Central memory CD8-positive, alpha-beta T cell (primary cell): ENCODE measurements around the gene CFAP100.
A peak's percentile ranks its signal among the peaks of the same experiment; 100 is the strongest.

Experiments used
- ATAC-seq: fragments of 150-1000 bp; cut with Tn5 transposase; replicated peaks from 2 replicates; pipeline ENCODE4 v1.10.0; 2022; ENCODE audit warnings: mild to moderate bottlenecking, moderate FRiP score, moderate number of reproducible peaks; ENCODE audit not compliant: poor library complexity, severe bottlenecking; ENCODE audit errors: extremely low read depth
- DNase-seq, 2 donors: peaks; one replicate each; pipeline ENCODE4 v3.0.0; 2021; ENCODE audit warnings: low spot score in 2 of 2
- H3K27ac Mint-ChIP-seq: one replicate; pipeline ENCODE4 v1.8.0; 2022; ENCODE audit warnings: low read depth, mild to moderate bottlenecking, moderate library complexity, mixed read lengths
- H3K27me3 Mint-ChIP-seq: one replicate; pipeline ENCODE4 v1.8.0; 2022; ENCODE audit warnings: mixed read lengths
- H3K36me3 Mint-ChIP-seq: one replicate; pipeline ENCODE4 v1.8.0; 2022; ENCODE audit warnings: mild to moderate bottlenecking, moderate library complexity, mixed read lengths; ENCODE audit not compliant: insufficient read depth
- H3K4me1 Mint-ChIP-seq: one replicate; pipeline ENCODE4 v1.8.0; 2022; ENCODE audit warnings: mixed read lengths
- H3K4me3 Mint-ChIP-seq: one replicate; pipeline ENCODE4 v1.8.0; 2022; ENCODE audit warnings: mild to moderate bottlenecking, moderate library complexity, mixed read lengths
- H3K9me3 Mint-ChIP-seq: one replicate; pipeline ENCODE4 v1.8.0; 2022; ENCODE audit warnings: mixed read lengths

Gene CFAP100

GRCh38 chr3:126475413-126476114, 80.9 kb downstream of the CFAP100 start, which contains the start of gene ZXDC:
TSS of gene ZXDC (minus strand) at chr3:126475891. CDS start at chr3:126475865, 26 bp downstream.
- DNase-seq (peak; percentile 74 to 85), ATAC-seq (peak; percentile 80)
- Mint-ChIP-seq H3K4me1 (peaks cover 38% of the 10 kb centered on the region), H3K9me3 (no peaks in the 10 kb centered on the region), H3K27me3 (no peaks in the 10 kb centered on the region), H3K4me3 (peak within 1 kb of the TSS; percentile 79), H3K36me3 (peaks cover 22% of the 10 kb centered on the region), H3K27ac (peak within 1 kb of the TSS; percentile 81)

- H3K4me1 Mint-ChIP-seq = peaks cover 38% of the 10 kb centered on the region
- H3K9me3 Mint-ChIP-seq = no peaks in the 10 kb centered on the region
- peak overlapping the region; percentile 77 for H3K27ac Mint-ChIP-seq
- DNase-seq (peak in 1 of 2 donors; percentile 44), ATAC-seq (peak; percentile 27)
- no peaks in the 10 kb centered on the region for H3K27me3 Mint-ChIP-seq
- peak overlapping the region; percentile 79 for H3K4me3 Mint-ChIP-seq
- H3K36me3 Mint-ChIP-seq = peaks cover 14% of the 10 kb centered on the region
Measured at GRCh38 chr3:126476166-126477060, 81.7 kb downstream of the CFAP100 start.

GRCh38 chr3:126477061-126477380, 82.3 kb downstream of the CFAP100 start:
- ATAC-seq (no peak), DNase-seq (no peak)
- Mint-ChIP-seq H3K4me3 (peak overlapping the region; percentile 79), H3K27ac (peak overlapping the region; percentile 77), H3K9me3 (no peaks in the 10 kb centered on the region), H3K4me1 (peaks cover 37% of the 10 kb centered on the region), H3K36me3 (peaks cover 14% of the 10 kb centered on the region), H3K27me3 (no peaks in the 10 kb centered on the region)

GRCh38 chr3:126478581-126479310, 84.0 kb downstream of the CFAP100 start:
- Mint-ChIP-seq H3K27me3 (no peaks in the 10 kb centered on the region), H3K27ac (no peak overlapping the region), H3K4me3 (no peak overlapping the region), H3K9me3 (no peaks in the 10 kb centered on the region), H3K36me3 (peaks cover 10% of the 10 kb centered on the region), H3K4me1 (peaks cover 20% of the 10 kb centered on the region)
- no peak for DNase-seq
- no peak for ATAC-seq

GRCh38 chr3:126479642-126480041, 84.9 kb downstream of the CFAP100 start:
- no peak for DNase-seq
- Mint-ChIP-seq H3K27me3 (no peaks in the 10 kb centered on the region), H3K4me3 (no peak overlapping the region), H3K27ac (no peak overlapping the region), H3K4me1 (peaks cover 12% of the 10 kb centered on the region), H3K9me3 (no peaks in the 10 kb centered on the region), H3K36me3 (peaks cover 8% of the 10 kb centered on the region)
- no peak for ATAC-seq

GRCh38 chr3:126480206-126480605, 85.5 kb downstream of the CFAP100 start:
- Mint-ChIP-seq H3K27me3 (no peaks in the 10 kb centered on the region), H3K4me3 (no peak overlapping the region), H3K9me3 (no peaks in the 10 kb centered on the region), H3K27ac (no peak overlapping the region), H3K4me1 (peaks cover 10% of the 10 kb centered on the region), H3K36me3 (peaks cover 7% of the 10 kb centered on the region)
- ATAC-seq (no peak), DNase-seq (no peak)

- Mint-ChIP-seq H3K27ac (no peak overlapping the region), H3K36me3 (peaks cover 7% of the 10 kb centered on the region), H3K4me3 (no peak overlapping the region), H3K4me1 (peaks cover 10% of the 10 kb centered on the region), H3K9me3 (no peaks in the 10 kb centered on the region), H3K27me3 (no peaks in the 10 kb centered on the region)
- DNase-seq = no peak
- ATAC-seq = no peak
Measured at GRCh38 chr3:126480861-126481260, 86.2 kb downstream of the CFAP100 start.

GRCh38 chr3:126481808-126482502, 87.2 kb downstream of the CFAP100 start:
- H3K27ac Mint-ChIP-seq = no peak overlapping the region
- H3K4me3 Mint-ChIP-seq = no peak overlapping the region

GRCh38 chr3:126482503-126483255, 88.0 kb downstream of the CFAP100 start:
- peaks cover 10% of the 10 kb centered on the region for H3K4me1 Mint-ChIP-seq
- DNase-seq (no peak), ATAC-seq (no peak)
- H3K27ac Mint-ChIP-seq = no peak overlapping the region
- H3K36me3 Mint-ChIP-seq = no peaks in the 10 kb centered on the region
- no peaks in the 10 kb centered on the region for H3K9me3 Mint-ChIP-seq
- no peaks in the 10 kb centered on the region for H3K27me3 Mint-ChIP-seq
- H3K4me3 Mint-ChIP-seq = no peak overlapping the region

More at GRCh38 chr3:126481808-126482502, 87.2 kb downstream of the CFAP100 start:
- Mint-ChIP-seq H3K9me3 (no peaks in the 10 kb centered on the region), H3K36me3 (peaks cover 2% of the 10 kb centered on the region), H3K27me3 (no peaks in the 10 kb centered on the region), H3K4me1 (peaks cover 12% of the 10 kb centered on the region)
- DNase-seq = no peak
- no peak for ATAC-seq

GRCh38 chr3:126483321-126483761, 88.6 kb downstream of the CFAP100 start:
- ATAC-seq (no peak), DNase-seq (no peak)
- Mint-ChIP-seq H3K4me3 (no peak overlapping the region), H3K4me1 (peaks cover 10% of the 10 kb centered on the region), H3K27ac (no peak overlapping the region), H3K27me3 (no peaks in the 10 kb centered on the region), H3K9me3 (no peaks in the 10 kb centered on the region), H3K36me3 (no peaks in the 10 kb centered on the region)

GRCh38 chr3:126484148-126484547, 89.4 kb downstream of the CFAP100 start:
- DNase-seq = no peak
- Mint-ChIP-seq H3K9me3 (no peaks in the 10 kb centered on the region), H3K36me3 (peaks cover under 1% of the 10 kb centered on the region), H3K27me3 (no peaks in the 10 kb centered on the region), H3K27ac (no peak overlapping the region), H3K4me3 (no peak overlapping the region), H3K4me1 (peaks cover 10% of the 10 kb centered on the region)
- ATAC-seq = no peak
